Pulmonary artery endothelial cell (primary cell): Measurements from ENCODE around the gene LYL1. TPM values are rescaled to one million over a fixed set of nuclear protein-coding genes. Genes with fewer than 3 reads are reported as not detected.
A peak's percentile ranks its signal among the peaks of the same experiment; 100 is the strongest.

ENCODE experiments used
- DNase-seq: peaks from one replicate; pipeline ENCODE4 v3.0.0-alpha.2; 2011; ENCODE audit warnings: low read depth, low spot score
- total RNA-seq: library from RNA; depleted of rRNA; stranded (reverse); fragments of >200 nt; gene quantifications from 2 replicates; pipeline ENCODE4 v1.2.3, GENCODE V29; 2014

LYL1 gene
- total RNA-seq, 1 donor from 2014 or later = 55.5 TPM

GRCh38 chr19:13109361-13110098 is 6.9 kb upstream of the LYL1 start:
- DNase-seq = no peak

- DNase-seq = no peak
These were observed 2.4 kb upstream of the LYL1 start for GRCh38 chr19:13104848-13105711.

GRCh38 chr19:13104360-13104847 is 1.7 kb upstream of the LYL1 start:
- DNase-seq = peak; percentile 64

- no peak for DNase-seq
These were observed 1.1 kb upstream of the LYL1 start for GRCh38 chr19:13103581-13104359.

- no peak for DNase-seq
These were observed 317 bp downstream of the LYL1 start for GRCh38 chr19:13102416-13102665.

GRCh38 chr19:13101590-13102415 is 855 bp downstream of the LYL1 start:
- DNase-seq = no peak

- no peak for DNase-seq
These were observed 1.6 kb downstream of the LYL1 start for GRCh38 chr19:13100841-13101589.

GRCh38 chr19:13100031-13100588 is 2.5 kb downstream of the LYL1 start:
- no peak for DNase-seq

- no peak for DNase-seq
These were observed 3.3 kb downstream of the LYL1 start for GRCh38 chr19:13099073-13099999.

- no peak for DNase-seq
These were observed 4.2 kb downstream of the LYL1 start for GRCh38 chr19:13098277-13099072.

- no peak for DNase-seq
These were observed 5.0 kb downstream of the LYL1 start for GRCh38 chr19:13097463-13098258.

GRCh38 chr19:13097033-13097462 is 5.6 kb downstream of the LYL1 start:
- DNase-seq = no peak

GRCh38 chr19:13095934-13096927 is 6.4 kb downstream of the LYL1 start:
- DNase-seq = no peak

GRCh38 chr19:13095393-13095784 is 7.3 kb downstream of the LYL1 start:
- DNase-seq = no peak

GRCh38 chr19:13094771-13095392 is 7.8 kb downstream of the LYL1 start:
- DNase-seq = no peak

GRCh38 chr19:13094106-13094504 is 8.6 kb downstream of the LYL1 start:
- no peak for DNase-seq
